Endodermal cell (in vitro differentiated cells): ENCODE results near the gene PSMC3IP. TPM values are rescaled to one million over a fixed set of nuclear protein-coding genes. Genes with fewer than 3 reads are reported as not detected.
A peak's percentile ranks its signal among the peaks of the same experiment; 100 is the strongest.

Source experiments
- DNase-seq: peaks from one replicate; pipeline ENCODE4 v3.0.0-alpha.2; 2017
- H3K27ac ChIP-seq: 2 replicates; pipeline ENCODE4 v1.5.1; 2013; ENCODE audit warnings: mild to moderate bottlenecking, low read depth, low read length, moderate library complexity
- H3K27me3 ChIP-seq: 2 replicates; pipeline ENCODE4 v1.6.1; 2013; ENCODE audit warnings: mild to moderate bottlenecking, low read length, moderate library complexity; ENCODE audit not compliant: insufficient read depth, control insufficient read depth, poor library complexity, severe bottlenecking
- H3K36me3 ChIP-seq: 2 replicates; pipeline ENCODE4 v1.7.0; 2013; ENCODE audit warnings: mild to moderate bottlenecking, low read length, moderate library complexity; ENCODE audit not compliant: control insufficient read depth, insufficient read depth
- H3K4me1 ChIP-seq: one replicate; pipeline ENCODE4 v1.7.0; 2013; ENCODE audit warnings: low read length; ENCODE audit not compliant: control insufficient read depth, insufficient read depth
- H3K4me3 ChIP-seq: 2 replicates; pipeline ENCODE4 v1.5.1; 2013; ENCODE audit warnings: mild to moderate bottlenecking, low read length, moderate library complexity
- H3K9ac ChIP-seq: 2 replicates; pipeline ENCODE4 v1.6.1; 2013; ENCODE audit warnings: mild to moderate bottlenecking, low read length, moderate library complexity; ENCODE audit not compliant: poor library complexity, severe bottlenecking; ENCODE audit errors: extremely low read depth
- H3K9me3 ChIP-seq: 2 replicates; pipeline ENCODE4 v1.6.1; 2013; ENCODE audit warnings: mild to moderate bottlenecking, low read length, moderate library complexity; ENCODE audit not compliant: control insufficient read depth
- H3K27ac Mint-ChIP-seq: 2 replicates; pipeline ENCODE4 v1.8.0; 2020; ENCODE audit warnings: mixed read lengths
- H3K27me3 Mint-ChIP-seq: 2 replicates; pipeline ENCODE4 v1.8.0; 2021; ENCODE audit warnings: mild to moderate bottlenecking, mixed read lengths; ENCODE audit not compliant: insufficient read depth
- H3K36me3 Mint-ChIP-seq: 2 replicates; pipeline ENCODE4 v1.8.0; 2020; ENCODE audit warnings: low read depth, mixed read lengths
- H3K4me1 Mint-ChIP-seq: 2 replicates; pipeline ENCODE4 v1.8.0; 2020; ENCODE audit warnings: mixed read lengths
- H3K4me3 Mint-ChIP-seq: 2 replicates; pipeline ENCODE4 v1.8.0; 2020; ENCODE audit warnings: mild to moderate bottlenecking, moderate library complexity, mixed read lengths
- H3K9me3 Mint-ChIP-seq: 2 replicates; pipeline ENCODE4 v1.8.0; 2020; ENCODE audit warnings: mild to moderate bottlenecking, mixed read lengths
- CTCF ChIP-seq: fragments of 200-600 bp; sonication (generic); conservative IDR thresholded peaks from 2 replicates; pipeline ENCODE4 v1.5.0; 2021; ENCODE audit warnings: antibody characterized with exemption, mild to moderate bottlenecking
- whole genome bisulfite sequencing, 2 experiments: methylation state at CpG; one replicate each; pipeline versions ENCODE4 v1.1.5 to v1.1.7; 2013; ENCODE audit warnings: missing lambda C conversion rate in 2 of 2, mixed read lengths in 1 of 2; ENCODE audit not compliant: insufficient coverage in 1 of 2, insufficient read length in 1 of 2; 5-methylcytosine and 5-hydroxymethylcytosine counted together
- long read RNA-seq, 4 experiments: library from polyadenylated mRNA in 2 of 4; library from RNA in 1 of 4; library from capped mRNA in 1 of 4; stranded (forward) in 3 of 4; unstranded in 1 of 4; transcript quantifications; one replicate each; pipeline ENCODE4 v2.0.0, GENCODE V29; 2020 to 2021; ENCODE audit warnings: inconsistent platforms in 1 of 4
- polyA plus RNA-seq, 2 experiments: library from polyadenylated mRNA; stranded (reverse); fragments of 50-300 nt; gene quantifications; one replicate each; pipeline ENCODE4 v1.2.3, GENCODE V29; 2013
- total RNA-seq, 2 donors: library from RNA; stranded (reverse); fragmentation: NEBNext Ultra II Directional in 1 of 2; extraction: Animal tissue kit (Norgen Biotek cat#: 25700) in 1 of 2; gene quantifications; 2 replicates in 1 of 2; 3 replicates in 1 of 2; pipeline ENCODE4 v1.2.1, GENCODE V29; 2021

Gene PSMC3IP
- 10 to 100 TPM; 27.8 to 38.6 TPM for total RNA-seq
- 29.5 TPM for polyA plus RNA-seq (2013, experiment 1 of 2)
- polyA plus RNA-seq (2013, experiment 2 of 2): 27.7 TPM
- long read RNA-seq, experiment 1, partial matches to known transcripts: 8 of 15 reads
- long read RNA-seq, experiment 1, other reads (novel, unspliced or antisense): 3 of 15 reads
- long read RNA-seq, experiment 2, transcript PSMC3IP-204 (7 exons, 1,381 nt): minor isoform, 6 of 53 reads
- long read RNA-seq, experiment 2, transcript PSMC3IP-202 (8 exons, 1,416 nt): major isoform, 25 of 53 reads
- long read RNA-seq, experiment 2, partial matches to known transcripts: 1 of 53 reads
- long read RNA-seq, experiment 2, other reads (novel, unspliced or antisense): 16 of 53 reads
- long read RNA-seq, experiment 3, transcript PSMC3IP-204 (7 exons, 1,381 nt): minor isoform, 16 of 87 reads
- long read RNA-seq, experiment 3, transcript PSMC3IP-202 (8 exons, 1,416 nt): major isoform, 49 of 87 reads
- long read RNA-seq, experiment 3, partial matches to known transcripts: 1 of 87 reads
- long read RNA-seq, experiment 3, other reads (novel, unspliced or antisense): 20 of 87 reads
- long read RNA-seq, experiment 4, transcript PSMC3IP-202 (8 exons, 1,416 nt): major isoform, 54 of 117 reads
- long read RNA-seq, experiment 4, transcript PSMC3IP-204 (7 exons, 1,381 nt): minor isoform, 7 of 117 reads
- long read RNA-seq, experiment 4, partial matches to known transcripts: 30 of 117 reads
- long read RNA-seq, experiment 4, other reads (novel, unspliced or antisense): 17 of 117 reads

- H3K27ac Mint-ChIP-seq: peak within 1 kb of the TSS; percentile 98
- no peaks in the 10 kb centered on the region for H3K27me3 Mint-ChIP-seq
- WGBS, 2 experiments: 0 to 2% methylated on average over 26 to 52 of the region's 52 CpGs
- Histone ChIP-seq H3K4me3 (peak within 1 kb of the TSS; percentile 99), H3K9me3 (no peaks in the 10 kb centered on the region), H3K4me1 (no peaks in the 10 kb centered on the region), H3K36me3 (peaks cover 62% of the 10 kb centered on the region), H3K9ac (peak within 1 kb of the TSS; percentile 87), H3K27me3 (no peaks in the 10 kb centered on the region), H3K27ac (peak within 1 kb of the TSS; percentile 47)
- peak within 1 kb of the TSS; percentile 78 for H3K4me3 Mint-ChIP-seq
- peaks cover 14% of the 10 kb centered on the region for H3K4me1 Mint-ChIP-seq
- H3K36me3 Mint-ChIP-seq: peaks cover 59% of the 10 kb centered on the region
- peak; percentile 100 for DNase-seq
- TF ChIP-seq CTCF: peak; percentile 59
- H3K9me3 Mint-ChIP-seq: no peaks in the 10 kb centered on the region
Observed at GRCh38 chr17:42577532-42578281, at the start of gene PSMC3IP. PSMC3IP (minus strand) TSS chr17:42577729; CDS start chr17:42577686, 43 bp downstream.

- H3K4me1 Mint-ChIP-seq: no peaks in the 10 kb centered on the region
- no peaks in the 10 kb centered on the region for H3K27me3 ChIP-seq
- 93 to 95% methylated on average over 4 to 7 of the region's 7 CpGs for WGBS, 2 experiments
- H3K4me3 ChIP-seq: no peak overlapping the region
- H3K9me3 Mint-ChIP-seq: no peaks in the 10 kb centered on the region
- H3K27ac Mint-ChIP-seq: no peak overlapping the region
- H3K27ac ChIP-seq: no peak overlapping the region
- no peaks in the 10 kb centered on the region for H3K4me1 ChIP-seq
- DNase-seq: no peak
- no peaks in the 10 kb centered on the region for H3K36me3 ChIP-seq
- TF ChIP-seq CTCF: peak; percentile 22
- no peak overlapping the region for H3K9ac ChIP-seq
- H3K4me3 Mint-ChIP-seq: no peak overlapping the region
- H3K9me3 ChIP-seq: no peaks in the 10 kb centered on the region
- no peaks in the 10 kb centered on the region for H3K36me3 Mint-ChIP-seq
- H3K27me3 Mint-ChIP-seq: no peaks in the 10 kb centered on the region
Observed at GRCh38 chr17:42623732-42624596, 46.4 kb upstream of the PSMC3IP start.
